ENCODE data around the gene ADGRD2. TPM values are rescaled to one million over a fixed set of nuclear protein-coding genes. Genes with fewer than 3 reads are reported as not detected.

Gene ADGRD2
- total RNA-seq, 1 donor from 2014 or later: not detected

DNA sequence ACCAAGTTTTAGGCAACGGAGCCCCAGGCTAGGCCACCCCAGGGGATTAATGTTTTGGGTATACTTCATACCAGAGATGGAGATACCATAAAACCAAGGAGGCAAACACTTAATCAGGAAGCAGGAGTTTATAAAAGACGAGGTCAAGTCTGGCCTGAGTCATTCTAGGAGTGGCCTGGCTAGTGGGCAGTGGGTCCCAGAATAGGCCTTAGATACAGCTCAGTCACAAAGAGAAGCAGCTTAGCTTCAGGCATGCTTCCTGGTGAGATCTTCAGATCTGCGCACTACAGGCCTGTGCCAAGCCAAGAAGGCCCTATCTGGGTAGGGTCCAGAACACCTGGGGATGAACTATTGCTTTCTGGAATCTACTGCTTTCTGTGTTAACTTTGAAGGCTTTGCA is 77.5 kb downstream of the ADGRD2 start:
- H3K9me3 Mint-ChIP-seq (ENCODE audit: unreplicated experiment): peaks cover 2% of the 10 kb centered on the region
- TF ChIP-seq, protein P1, sequence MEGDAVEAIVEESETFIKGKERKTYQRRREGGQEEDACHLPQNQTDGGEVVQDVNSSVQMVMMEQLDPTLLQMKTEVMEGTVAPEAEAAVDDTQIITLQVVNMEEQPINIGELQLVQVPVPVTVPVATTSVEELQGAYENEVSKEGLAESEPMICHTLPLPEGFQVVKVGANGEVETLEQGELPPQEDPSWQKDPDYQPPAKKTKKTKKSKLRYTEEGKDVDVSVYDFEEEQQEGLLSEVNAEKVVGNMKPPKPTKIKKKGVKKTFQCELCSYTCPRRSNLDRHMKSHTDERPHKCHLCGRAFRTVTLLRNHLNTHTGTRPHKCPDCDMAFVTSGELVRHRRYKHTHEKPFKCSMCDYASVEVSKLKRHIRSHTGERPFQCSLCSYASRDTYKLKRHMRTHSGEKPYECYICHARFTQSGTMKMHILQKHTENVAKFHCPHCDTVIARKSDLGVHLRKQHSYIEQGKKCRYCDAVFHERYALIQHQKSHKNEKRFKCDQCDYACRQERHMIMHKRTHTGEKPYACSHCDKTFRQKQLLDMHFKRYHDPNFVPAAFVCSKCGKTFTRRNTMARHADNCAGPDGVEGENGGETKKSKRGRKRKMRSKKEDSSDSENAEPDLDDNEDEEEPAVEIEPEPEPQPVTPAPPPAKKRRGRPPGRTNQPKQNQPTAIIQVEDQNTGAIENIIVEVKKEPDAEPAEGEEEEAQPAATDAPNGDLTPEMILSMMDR (IDR thresholded peaks at IDR 0.05; ENCODE audit: partially characterized antibody, unreplicated experiment): no peak
- DNase-seq: no peak

More for the DNA sequence above, 77.5 kb downstream of the ADGRD2 start:
- Mint-ChIP-seq H3K27ac (ENCODE audit: unreplicated experiment) (no peak overlapping the region), H3K4me3 (ENCODE audit: unreplicated experiment) (no peak overlapping the region), H3K36me3 (ENCODE audit: unreplicated experiment) (no peaks in the 10 kb centered on the region), H3K4me1 (ENCODE audit: low read depth, unreplicated experiment) (no peaks in the 10 kb centered on the region), H3K27me3 (ENCODE audit: unreplicated experiment) (peaks cover 2% of the 10 kb centered on the region)

Other genes with a start within 250 kb of the ADGRD2 start
- gene NEK6, start 192.5 kb upstream of the ADGRD2 start, total RNA-seq (ENCODE audit: unreplicated experiment): 5.4 TPM
- gene PSMB7, start 35.0 kb upstream of the ADGRD2 start, total RNA-seq (ENCODE audit: unreplicated experiment): 185 TPM
- not detected for gene NR5A1, start 56.9 kb downstream of the ADGRD2 start, total RNA-seq (ENCODE audit: unreplicated experiment)

All from glutamatergic neuron (in vitro differentiated cells).